ENCODE measurements around the gene TAF1. TPM values are rescaled to one million over a fixed set of nuclear protein-coding genes. Genes with fewer than 3 reads are reported as not detected.

Gene TAF1, protein sequence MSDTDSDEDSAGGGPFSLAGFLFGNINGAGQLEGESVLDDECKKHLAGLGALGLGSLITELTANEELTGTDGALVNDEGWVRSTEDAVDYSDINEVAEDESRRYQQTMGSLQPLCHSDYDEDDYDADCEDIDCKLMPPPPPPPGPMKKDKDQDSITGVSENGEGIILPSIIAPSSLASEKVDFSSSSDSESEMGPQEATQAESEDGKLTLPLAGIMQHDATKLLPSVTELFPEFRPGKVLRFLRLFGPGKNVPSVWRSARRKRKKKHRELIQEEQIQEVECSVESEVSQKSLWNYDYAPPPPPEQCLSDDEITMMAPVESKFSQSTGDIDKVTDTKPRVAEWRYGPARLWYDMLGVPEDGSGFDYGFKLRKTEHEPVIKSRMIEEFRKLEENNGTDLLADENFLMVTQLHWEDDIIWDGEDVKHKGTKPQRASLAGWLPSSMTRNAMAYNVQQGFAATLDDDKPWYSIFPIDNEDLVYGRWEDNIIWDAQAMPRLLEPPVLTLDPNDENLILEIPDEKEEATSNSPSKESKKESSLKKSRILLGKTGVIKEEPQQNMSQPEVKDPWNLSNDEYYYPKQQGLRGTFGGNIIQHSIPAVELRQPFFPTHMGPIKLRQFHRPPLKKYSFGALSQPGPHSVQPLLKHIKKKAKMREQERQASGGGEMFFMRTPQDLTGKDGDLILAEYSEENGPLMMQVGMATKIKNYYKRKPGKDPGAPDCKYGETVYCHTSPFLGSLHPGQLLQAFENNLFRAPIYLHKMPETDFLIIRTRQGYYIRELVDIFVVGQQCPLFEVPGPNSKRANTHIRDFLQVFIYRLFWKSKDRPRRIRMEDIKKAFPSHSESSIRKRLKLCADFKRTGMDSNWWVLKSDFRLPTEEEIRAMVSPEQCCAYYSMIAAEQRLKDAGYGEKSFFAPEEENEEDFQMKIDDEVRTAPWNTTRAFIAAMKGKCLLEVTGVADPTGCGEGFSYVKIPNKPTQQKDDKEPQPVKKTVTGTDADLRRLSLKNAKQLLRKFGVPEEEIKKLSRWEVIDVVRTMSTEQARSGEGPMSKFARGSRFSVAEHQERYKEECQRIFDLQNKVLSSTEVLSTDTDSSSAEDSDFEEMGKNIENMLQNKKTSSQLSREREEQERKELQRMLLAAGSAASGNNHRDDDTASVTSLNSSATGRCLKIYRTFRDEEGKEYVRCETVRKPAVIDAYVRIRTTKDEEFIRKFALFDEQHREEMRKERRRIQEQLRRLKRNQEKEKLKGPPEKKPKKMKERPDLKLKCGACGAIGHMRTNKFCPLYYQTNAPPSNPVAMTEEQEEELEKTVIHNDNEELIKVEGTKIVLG (N-terminal part only)
- total RNA-seq = 45.5 TPM

GRCh38 chrX:71365875-71366673 is at the start of gene TAF1:
Gene TAF1, plus strand, starts transcription at chrX:71366357. Its CDS starts 18 bp downstream, at chrX:71366375.

Small RNA genes lying within 50 kb of the gene (small RNA-seq; reads per million reads assigned to genes)
- gene AL590762.4 (ENCODE audit: low replicate concordance) (not detected), gene RF00019 (ENCODE audit: low replicate concordance) (not detected)

Other genes with a start within 250 kb of the TAF1 start
- 57.5 TPM for gene MED12, start 247.8 kb upstream of the TAF1 start, total RNA-seq
- gene NLGN3, start 221.5 kb upstream of the TAF1 start, total RNA-seq = 2.2 TPM
- 15.1 TPM for gene GJB1, start 143.1 kb upstream of the TAF1 start, total RNA-seq
- gene ZMYM3, start 112.2 kb upstream of the TAF1 start, total RNA-seq = 40.8 TPM
- 409 TPM for gene NONO, start 82.7 kb upstream of the TAF1 start, total RNA-seq
- gene ITGB1BP2, start 64.6 kb upstream of the TAF1 start, total RNA-seq = 16.9 TPM
- 279 TPM for gene OGT, start 166.7 kb downstream of the TAF1 start, total RNA-seq
- gene GCNA, start 212.1 kb downstream of the TAF1 start, total RNA-seq = 2.6 TPM

Data from metanephros (tissue), 2 donors.